Stomach (tissue), 9 donors: ENCODE measurements around the gene CFAP65. TPM values are rescaled to one million over a fixed set of nuclear protein-coding genes. Genes with fewer than 3 reads are reported as not detected.
A peak's percentile ranks its signal among the peaks of the same experiment; 100 is the strongest.

Experiments
- DNase-seq, 2 donors: peaks; one replicate each; pipeline versions ENCODE4 v3.0.0 to v3.0.0-alpha.2; 2013 to 2019
- H3K27ac ChIP-seq, 5 donors: fragments of 200-600 bp in 4 of 5; sonication (generic) in 4 of 5; one replicate each; pipeline ENCODE4 v1.5.1; 2013 to 2019; ENCODE audit warnings: mild to moderate bottlenecking in 1 of 5, moderate library complexity in 1 of 5
- H3K27me3 ChIP-seq, 3 donors: fragments of 200-600 bp; sonication (generic); one replicate each; pipeline ENCODE4 v1.5.1; 2017 to 2019; ENCODE audit warnings: mixed run types in 1 of 3
- H3K36me3 ChIP-seq, 4 donors: fragments of 200-600 bp; sonication (generic); 1 replicate in 3 of 4; 2 replicates in 1 of 4; pipeline ENCODE4 v1.5.1; 2016 to 2019
- H3K4me1 ChIP-seq, 4 donors: fragments of 200-600 bp; sonication (generic); one replicate each; pipeline ENCODE4 v1.5.1; 2016 to 2019
- H3K4me3 ChIP-seq, 4 donors: fragments of 200-600 bp; sonication (generic) in 3 of 4; one replicate each; pipeline ENCODE4 v1.5.1; 2016 to 2019; ENCODE audit warnings: mild to moderate bottlenecking in 1 of 4
- H3K9me3 ChIP-seq, 4 donors: fragments of 200-600 bp; sonication (generic); one replicate each; pipeline ENCODE4 v1.5.1; 2016 to 2019
- CTCF ChIP-seq, 7 experiments: fragments of 450-650 bp in 4 of 7; fragments of 200-600 bp in 3 of 7; sonication (generic) in 3 of 7; IDR thresholded peaks; one replicate each; pipeline ENCODE4 v1.5.1; 2016 to 2019; ENCODE audit warnings: antibody characterized with exemption in 7 of 7, control low read depth in 2 of 7, mild to moderate bottlenecking in 1 of 7
- EP300 ChIP-seq: sonication (generic); formaldehyde crosslinking; IDR thresholded peaks from one replicate; pipeline ENCODE4 v1.6.1; 2017; ENCODE audit warnings: antibody characterized with exemption
- POLR2A ChIP-seq, 4 donors: fragments of 450-650 bp; IDR thresholded peaks; one replicate each; pipeline ENCODE4 v1.6.1; 2016; ENCODE audit warnings: antibody characterized with exemption in 4 of 4, control low read depth in 2 of 4, mild to moderate bottlenecking in 1 of 4, moderate library complexity in 1 of 4
- POLR2AphosphoS5 ChIP-seq, 3 donors: sonication (generic); formaldehyde crosslinking; IDR thresholded peaks; one replicate each; pipeline ENCODE4 v1.6.1; 2016; ENCODE audit warnings: antibody characterized with exemption in 3 of 3
- WGBS, 5 donors: extraction: QIAGEN DNeasy Blood & Tissue Kit in 3 of 5; methylation state at CpG; one replicate each; pipeline versions ENCODE4 v1.1.5 to v1.1.7; 2013 to 2018; 5-methylcytosine and 5-hydroxymethylcytosine counted together
- intact Hi-C: fragments of 100-400 bp; cut with DNase I; formaldehyde crosslinking; loops from one replicate; pipeline ENCODE4 v1.15.1; 2023; ENCODE audit warnings: low total_unique reads
- polyA plus RNA-seq, 3 donors: library from polyadenylated mRNA; stranded (reverse); fragments of 200-250 nt; gene quantifications; one replicate each; pipeline ENCODE4 v1.2.3, GENCODE V29; 2013
- total RNA-seq, 5 donors: library from RNA; depleted of rRNA; stranded (reverse); fragments of >200 nt; gene quantifications; one replicate each; pipeline versions ENCODE4 v1.1.0 to v1.2.3, GENCODE V29; 2014 to 2016
- donor health status: healthy with polysubstance abuse.
- donor health status: Bipolar disorder and iron deficiency.
- donor health status: healthy.

The CFAP65 gene
- total and polyA plus RNA-seq, 8 donors: 0.10 to 2.6 TPM; not detected in 6

- no peaks in the 10 kb centered on the region for H3K36me3 ChIP-seq
Observed at GRCh38 chr2:219022616-219023015, 18.7 kb downstream of the CFAP65 start.

GRCh38 chr2:219022041-219022440, 19.3 kb downstream of the CFAP65 start:
- no peak for DNase-seq
- Histone ChIP-seq H3K27ac (no peak overlapping the region), H3K36me3 (no peaks in the 10 kb centered on the region), H3K4me1 (no peaks in the 10 kb centered on the region), H3K9me3 (no peaks in the 10 kb centered on the region), H3K4me3 (no peak overlapping the region), H3K27me3 (peaks cover 0 to 43% (median 0%) of the 10 kb centered on the region in 3 donors)
- no peak for TF ChIP-seq POLR2AphosphoS5 (IDR thresholded peaks at IDR 0.05)
- TF ChIP-seq CTCF (IDR thresholded peaks at IDR 0.05): no peak
- TF ChIP-seq POLR2A (IDR thresholded peaks at IDR 0.05): no peak
- no peak for TF ChIP-seq EP300
- 83 to 90% (median 87%) methylated on average over 12 of the region's 12 CpGs for WGBS, 5 donors
- intact Hi-C loops: loop anchor here (10.0 kb wide), 2 partner anchors 133 to 283 kb away; partner anchors contain the start of gene PTPRN

More at GRCh38 chr2:219022616-219023015, 18.7 kb downstream of the CFAP65 start:
- intact Hi-C loops: loop anchor here (10.0 kb wide), 2 partner anchors 132 to 282 kb away; partner anchors contain the start of gene PTPRN
- WGBS, 5 donors: 77 to 97% (median 90%) methylated on average over 4 to 5 of the region's 5 CpGs
- Histone ChIP-seq H3K4me1 (no peaks in the 10 kb centered on the region), H3K27me3 (peaks cover 0 to 38% (median 0%) of the 10 kb centered on the region in 3 donors), H3K9me3 (no peaks in the 10 kb centered on the region), H3K4me3 (no peak overlapping the region), H3K27ac (no peak overlapping the region)
- TF ChIP-seq POLR2AphosphoS5 (IDR thresholded peaks at IDR 0.05): no peak
- TF ChIP-seq CTCF (IDR thresholded peaks at IDR 0.05): no peak
- no peak for TF ChIP-seq EP300
- TF ChIP-seq POLR2A (IDR thresholded peaks at IDR 0.05): no peak
- no peak for DNase-seq

GRCh38 chr2:219021591-219021990, 19.7 kb downstream of the CFAP65 start:
- WGBS, 5 donors: 74 to 80% (median 77%) methylated on average over 4 to 9 of the region's 9 CpGs
- H3K36me3 ChIP-seq: no peaks in the 10 kb centered on the region
- TF ChIP-seq POLR2A (IDR thresholded peaks at IDR 0.05): no peak
- no peak for TF ChIP-seq CTCF (IDR thresholded peaks at IDR 0.05)
- H3K4me3 ChIP-seq: no peak overlapping the region
- intact Hi-C loops: loop anchor here (10.0 kb wide), 2 partner anchors 133 to 283 kb away; partner anchors contain the start of gene PTPRN
- H3K27me3 ChIP-seq: peaks cover 0 to 44% (median 0%) of the 10 kb centered on the region in 3 donors
- H3K27ac ChIP-seq: no peak overlapping the region
- no peaks in the 10 kb centered on the region for H3K4me1 ChIP-seq
- DNase-seq: no peak
- H3K9me3 ChIP-seq: no peaks in the 10 kb centered on the region

GRCh38 chr2:219020604-219021365, 20.5 kb downstream of the CFAP65 start:
- Histone ChIP-seq H3K36me3 (no peaks in the 10 kb centered on the region), H3K4me3 (no peak overlapping the region), H3K4me1 (no peaks in the 10 kb centered on the region), H3K27ac (no peak overlapping the region), H3K9me3 (no peaks in the 10 kb centered on the region), H3K27me3 (peaks cover 0 to 44% (median 0%) of the 10 kb centered on the region in 3 donors)
- intact Hi-C loops: loop anchor here (10.0 kb wide), 2 partner anchors 134 to 284 kb away; partner anchors contain the start of gene PTPRN
- 49 to 69% (median 64%) methylated on average over 9 to 11 of the region's 11 CpGs for WGBS, 5 donors
- TF ChIP-seq POLR2A (IDR thresholded peaks at IDR 0.05) (no peak), POLR2AphosphoS5 (IDR thresholded peaks at IDR 0.05) (no peak), CTCF (IDR thresholded peaks at IDR 0.05) (no peak)
- peak in 1 of 2 donors; percentile 54 for DNase-seq
